GM18870 (cell line): ENCODE results near the gene RNF182.
"Not testable (repeated sequence)": the region's sequence is repeated elsewhere in the genome, so short reads cannot be mapped to it uniquely, and the experiment has no call there.

Experiments
- ATAC-seq: cut with Tn5 transposase; IDR thresholded peaks from one replicate; pipeline ENCODE4 v1.9.1; 2021; ENCODE audit warnings: moderate library complexity; ENCODE audit not compliant: unreplicated experiment

The RNF182 gene

DNA sequence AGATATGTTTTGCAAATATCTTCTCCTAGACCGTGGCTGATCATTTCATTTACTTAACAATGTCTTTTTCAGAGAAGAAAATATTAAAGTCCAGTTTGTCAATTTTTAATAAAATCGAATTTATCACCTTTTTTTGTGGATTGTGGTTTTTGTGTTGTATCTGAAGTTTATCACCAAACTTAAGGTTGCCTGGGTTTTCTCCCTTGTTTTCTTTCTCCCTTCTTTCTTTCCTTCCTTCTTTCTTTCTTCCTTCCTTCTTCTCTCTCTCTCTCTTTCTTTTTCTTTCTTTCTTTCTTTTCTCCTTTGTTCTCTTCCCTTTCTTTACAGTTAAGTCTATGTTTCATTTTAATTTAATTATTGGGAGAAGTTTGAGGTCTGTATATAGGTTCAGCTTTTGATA, 68.7 kb downstream of the RNF182 start:
- ATAC-seq, result no peak

DNA sequence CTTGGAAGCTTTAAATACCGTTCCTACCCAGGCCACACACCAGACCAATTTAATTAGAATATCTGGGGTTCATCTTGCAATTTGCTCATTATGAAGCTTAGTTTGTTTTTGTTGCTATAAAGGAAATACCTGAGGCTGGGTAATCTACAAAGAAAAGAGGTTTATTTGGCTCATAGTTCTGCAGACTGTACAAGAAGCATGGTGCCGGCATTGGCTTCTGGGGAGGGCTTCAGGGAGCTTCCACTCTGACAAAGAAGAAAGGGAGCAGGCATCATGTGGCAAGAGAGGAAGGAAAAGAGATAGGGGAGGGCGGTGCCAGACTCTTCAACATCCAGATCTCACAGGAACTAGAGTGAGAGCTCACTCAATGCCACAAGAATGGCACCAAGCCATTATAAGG, 73.6 kb downstream of the RNF182 start:
- ATAC-seq, result no peak

DNA sequence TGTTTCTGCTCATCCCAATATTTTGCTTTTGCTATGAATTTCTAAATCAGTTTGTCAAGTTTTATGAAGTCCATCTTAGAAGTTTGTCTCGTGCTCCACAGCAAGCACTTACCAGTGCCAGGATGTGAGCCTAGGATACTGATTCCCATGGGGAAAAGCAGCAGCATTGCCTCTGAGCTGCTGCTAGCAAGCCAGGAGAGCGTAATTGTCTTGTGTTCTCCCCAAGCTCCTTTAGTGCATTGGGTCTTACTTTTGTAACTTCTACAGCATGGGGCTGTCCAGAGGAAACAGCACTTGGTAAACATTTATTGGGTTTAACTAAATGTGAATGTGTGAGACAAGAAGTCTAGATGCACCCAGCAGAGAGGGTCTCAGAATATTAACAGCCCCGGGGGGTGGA, 76.1 kb downstream of the RNF182 start:
- no peak for ATAC-seq

DNA sequence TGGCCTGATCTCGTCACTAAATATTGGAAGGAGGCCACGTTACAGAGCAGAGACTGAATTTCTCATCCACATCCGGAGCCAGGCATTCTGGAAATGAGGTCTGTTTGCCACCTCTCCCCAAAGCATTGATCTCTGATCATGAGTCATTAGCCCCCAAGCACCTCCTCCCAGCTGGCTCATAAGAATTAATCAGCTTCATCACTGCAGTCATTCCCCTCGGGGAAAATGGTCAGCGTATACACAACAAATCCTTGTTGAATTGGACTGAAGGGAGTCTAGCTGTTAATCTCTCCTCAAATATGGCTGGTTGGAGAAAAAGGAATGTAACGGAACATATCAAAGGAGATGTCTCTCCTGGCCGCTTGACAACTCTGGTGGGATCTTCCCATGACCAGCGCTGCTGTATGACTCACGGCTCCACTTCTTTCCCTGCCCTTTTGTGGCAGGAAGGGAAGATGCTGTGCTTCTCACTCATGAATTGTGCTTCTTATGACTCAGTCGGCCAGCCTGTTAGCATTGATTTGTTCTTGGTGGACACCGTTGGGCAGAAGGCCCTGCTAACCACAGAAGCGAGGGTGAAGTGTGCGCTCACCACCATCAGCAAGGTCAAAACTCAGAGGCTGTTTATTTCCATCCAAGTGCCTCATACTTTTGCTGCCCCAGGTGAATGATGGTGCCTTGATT, 76.7 kb downstream of the RNF182 start:
- ATAC-seq, result no peak

DNA sequence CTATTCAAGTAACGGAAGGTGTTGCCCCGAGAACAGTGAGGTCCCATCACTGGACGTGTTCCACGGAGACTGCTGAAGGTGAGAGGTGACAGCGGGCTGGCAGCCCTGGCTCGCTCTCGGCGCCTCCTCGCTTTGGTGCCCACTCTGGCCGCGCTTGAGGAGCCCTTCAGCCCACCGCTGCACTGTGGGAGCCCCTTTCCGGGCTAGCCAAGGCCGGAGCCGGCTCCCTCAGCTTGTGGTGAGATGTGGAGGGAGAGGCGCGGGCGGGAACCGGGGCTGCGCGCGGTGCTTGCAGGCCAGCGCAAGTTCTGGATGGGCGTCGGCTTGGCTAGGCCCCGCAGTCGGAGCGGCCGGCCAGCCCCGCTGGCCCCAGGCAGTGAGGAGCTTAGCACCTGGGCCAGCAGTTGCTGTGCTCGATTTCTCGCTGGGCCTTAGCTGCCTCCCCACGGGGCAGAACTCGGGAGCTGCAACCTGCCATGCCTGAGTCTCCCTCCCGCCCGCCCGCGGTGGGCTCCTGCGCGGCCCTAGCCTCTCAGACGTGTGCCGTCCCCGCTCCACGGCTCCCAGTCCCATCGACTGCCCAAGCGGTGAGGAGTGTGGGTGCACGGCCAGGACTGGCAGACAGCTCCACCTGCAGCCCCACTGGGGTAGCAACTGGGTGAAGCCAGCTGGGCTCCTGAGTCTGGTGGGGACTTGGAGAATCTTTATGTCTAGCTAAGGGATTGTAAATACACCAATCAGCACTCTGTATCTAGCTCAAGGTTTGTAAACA, 77.6 kb downstream of the RNF182 start:
- ATAC-seq, result no peak

- no peak for ATAC-seq
Measured at GRCh38 chr6:14004258-14004657, 79.5 kb downstream of the RNF182 start.

GRCh38 chr6:14008809-14009208, 84.1 kb downstream of the RNF182 start:
- no peak for ATAC-seq

GRCh38 chr6:14009431-14009830, 84.7 kb downstream of the RNF182 start:
- no peak for ATAC-seq

- no peak for ATAC-seq
Measured at GRCh38 chr6:14010275-14010674, 85.5 kb downstream of the RNF182 start.

GRCh38 chr6:14012313-14013030, 87.7 kb downstream of the RNF182 start:
- ATAC-seq, result no peak

DNA sequence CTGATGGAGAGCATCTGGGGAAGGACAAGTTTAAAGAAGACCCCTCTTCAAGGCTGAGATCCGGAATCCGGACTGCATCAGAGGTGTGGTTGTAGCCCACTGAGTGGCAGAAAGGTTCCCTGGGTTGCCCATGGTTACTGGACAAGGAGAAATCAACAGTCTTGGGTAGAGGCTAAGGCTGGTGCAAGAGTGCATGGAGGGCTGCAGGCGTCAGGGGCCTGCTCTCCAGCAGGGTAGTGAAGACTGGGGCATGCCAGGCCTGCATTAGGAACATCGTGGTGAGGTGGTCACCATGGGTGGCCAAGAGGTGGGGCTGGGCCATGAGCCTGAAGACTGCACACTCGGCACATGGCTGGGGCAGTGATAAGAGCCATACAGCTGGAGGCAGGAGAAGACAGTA, 91.2 kb downstream of the RNF182 start:
- no peak for ATAC-seq

- no peak for ATAC-seq
Measured at GRCh38 chr6:14016432-14016831, 91.7 kb downstream of the RNF182 start.

- ATAC-seq, result no peak
Measured at GRCh38 chr6:14016935-14017625, 92.3 kb downstream of the RNF182 start.

GRCh38 chr6:14017626-14018475, 93.1 kb downstream of the RNF182 start:
- no peak for ATAC-seq

DNA sequence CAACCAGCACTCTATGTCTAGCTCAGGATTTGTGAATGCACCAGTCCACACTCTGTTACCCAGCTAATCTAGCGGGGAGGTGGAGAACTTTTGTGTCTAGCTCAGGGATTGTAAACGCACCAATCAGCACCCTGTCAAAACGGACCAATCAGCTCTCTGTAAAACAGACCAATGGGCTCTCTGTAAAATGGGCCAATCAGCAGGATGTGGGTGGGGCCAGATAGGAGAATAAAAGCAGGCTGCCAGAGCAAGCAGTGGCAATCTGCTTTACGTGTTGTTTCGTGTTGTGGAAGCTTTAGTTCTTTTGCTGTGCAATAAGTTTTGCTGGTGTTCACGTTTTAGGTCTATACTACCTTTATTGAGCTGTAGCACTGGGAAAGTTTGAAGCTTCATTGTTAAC, 93.8 kb downstream of the RNF182 start:
- not testable (repeated sequence) for ATAC-seq

- ATAC-seq, result no peak
Measured at GRCh38 chr6:14020551-14020950, 95.8 kb downstream of the RNF182 start.

DNA sequence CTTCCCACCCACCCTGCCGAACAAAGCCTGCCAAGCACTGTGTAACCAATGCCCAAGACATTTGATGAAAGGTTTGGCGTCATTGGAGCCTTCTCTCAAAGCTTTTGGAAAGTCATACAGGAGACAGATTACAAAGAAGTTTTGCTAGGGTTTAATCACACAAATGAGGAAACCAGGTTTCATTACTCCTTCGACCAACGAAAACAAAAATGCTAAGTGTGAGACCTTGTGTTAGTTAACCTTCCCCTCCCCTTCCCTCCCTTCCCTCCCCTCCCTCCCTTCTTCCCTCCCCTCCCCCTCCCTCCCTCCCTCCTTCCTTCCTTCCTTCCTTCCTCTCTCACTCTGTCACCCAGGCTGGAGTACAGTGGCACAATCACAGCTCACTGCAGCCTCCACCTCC, 96.7 kb downstream of the RNF182 start:
- no peak for ATAC-seq

- no peak for ATAC-seq
Measured at GRCh38 chr6:14022673-14023072, 97.9 kb downstream of the RNF182 start.

DNA sequence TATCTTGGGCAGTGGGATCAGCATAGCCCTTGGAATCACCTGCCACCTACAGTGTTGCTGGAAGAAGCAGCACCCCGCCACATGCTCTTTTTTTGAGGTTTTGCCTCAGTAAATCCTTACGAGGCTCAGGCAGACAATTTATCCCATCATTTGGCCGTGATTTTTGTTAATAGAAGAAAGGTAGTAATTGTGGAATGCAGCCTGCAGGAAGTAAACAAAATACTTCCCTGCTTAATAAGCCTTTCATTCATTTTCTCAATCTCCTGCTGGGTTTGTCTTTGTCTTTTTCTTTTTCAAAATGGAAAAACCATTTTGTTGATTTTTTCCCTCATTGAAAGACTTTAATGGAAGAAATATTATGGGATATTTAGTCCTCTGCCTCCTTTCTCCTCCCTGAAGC, 99.1 kb downstream of the RNF182 start:
- no peak for ATAC-seq

- no peak for ATAC-seq
Measured at GRCh38 chr6:14025160-14025559, 100.4 kb downstream of the RNF182 start.
